Smooth muscle cell (in vitro differentiated cells): ENCODE data around the gene LHFPL6. TPM values are rescaled to one million over a fixed set of nuclear protein-coding genes. Genes with fewer than 3 reads are reported as not detected.

ENCODE experiments used
- DNase-seq: peaks from one replicate; lab custom pipeline; 2025; ENCODE audit not compliant: unreplicated experiment; lab: John Stamatoyannopoulos, UW
- H2AFZ ChIP-seq: fragments of 200-600 bp; sonication (generic); 2 replicates; pipeline ENCODE4 v1.6.0; 2016; ENCODE audit warnings: antibody characterized with exemption, low read depth, mild to moderate bottlenecking
- H3F3A ChIP-seq: fragments of 200-600 bp; sonication (generic); 2 replicates; pipeline ENCODE4 v1.6.0; 2017; ENCODE audit warnings: antibody characterized with exemption, low read depth
- H3K27ac ChIP-seq: fragments of 200-600 bp; sonication (generic); 2 replicates; pipeline ENCODE4 v1.5.1; 2016; ENCODE audit warnings: low read depth, mild to moderate bottlenecking
- H3K27me3 ChIP-seq: fragments of 200-600 bp; sonication (generic); 2 replicates; pipeline ENCODE4 v1.6.1; 2016; ENCODE audit warnings: low read depth, mild to moderate bottlenecking
- H3K36me3 ChIP-seq: fragments of 200-600 bp; sonication (generic); 2 replicates; pipeline ENCODE4 v1.5.1; 2016; ENCODE audit warnings: low read depth
- H3K4me1 ChIP-seq: fragments of 200-600 bp; sonication (generic); 2 replicates; pipeline ENCODE4 v1.5.1; 2016; ENCODE audit warnings: low read depth
- H3K4me2 ChIP-seq: fragments of 200-600 bp; sonication (generic); 2 replicates; pipeline ENCODE4 v1.6.0; 2016; ENCODE audit warnings: mild to moderate bottlenecking
- H3K4me3 ChIP-seq: fragments of 200-600 bp; sonication (generic); 2 replicates; pipeline ENCODE4 v1.5.1; 2016; ENCODE audit warnings: mild to moderate bottlenecking
- H3K79me2 ChIP-seq: fragments of 200-600 bp; sonication (generic); 2 replicates; pipeline ENCODE4 v1.6.0; 2016; ENCODE audit warnings: low read depth, mild to moderate bottlenecking
- H3K9ac ChIP-seq: fragments of 200-600 bp; sonication (generic); 2 replicates; pipeline ENCODE4 v1.6.0; 2016; ENCODE audit warnings: low read depth
- H3K9me3 ChIP-seq: fragments of 200-600 bp; sonication (generic); replicated peaks from 2 replicates; pipeline ENCODE4 v1.5.1; 2016; ENCODE audit warnings: low read depth
- H4K20me1 ChIP-seq: fragments of 200-600 bp; sonication (generic); 2 replicates; pipeline ENCODE4 v1.6.0; 2016; ENCODE audit warnings: low read depth
- CTCF ChIP-seq: fragments of 200-600 bp; sonication (generic); IDR thresholded peaks from 2 replicates; pipeline ENCODE4 v1.5.1; 2017; ENCODE audit warnings: borderline replicate concordance, mild to moderate bottlenecking, antibody characterized with exemption; ENCODE audit not compliant: insufficient read depth, poor library complexity, severe bottlenecking
- WGBS: methylation state at CpG from one replicate; pipeline ENCODE4 v1.1.7; 2016; ENCODE audit warnings: low lambda C conversion rate; 5-methylcytosine and 5-hydroxymethylcytosine counted together
- polyA plus RNA-seq: library from polyadenylated mRNA; unstranded; fragments of >200 nt; fragmentation: Nextera tagmentation; extraction: Ambion mirVana; gene quantifications from 2 replicates; pipeline ENCODE4 v1.2.1, GENCODE V29; 2016
- total RNA-seq: library from RNA; depleted of rRNA; stranded (reverse); fragments of >200 nt; gene quantifications from 2 replicates; pipeline ENCODE4 v1.2.3, GENCODE V29; 2014

Gene LHFPL6
- total and polyA plus RNA-seq, 2 experiments from 2014 or later: 24.7 to 43.6 TPM

GRCh38 chr13:39385621-39386231 lies 217.3 kb downstream of the LHFPL6 start:
- 39% methylated on average over 3 of the region's 3 CpGs for WGBS
- Histone ChIP-seq H3K27ac (no peak overlapping the region), H3K4me1 (peaks cover 20% of the 10 kb centered on the region), H3K4me3 (no peak overlapping the region), H3K36me3 (no peaks in the 10 kb centered on the region), H3K27me3 (no peaks in the 10 kb centered on the region), H3K4me2 (no peak overlapping the region), H3F3A (no peaks in the 10 kb centered on the region), H2AFZ (no peak overlapping the region), H4K20me1 (no peaks in the 10 kb centered on the region), H3K79me2 (no peaks in the 10 kb centered on the region), H3K9me3 (no peaks in the 10 kb centered on the region), H3K9ac (no peak overlapping the region)
- DNase-seq: no peak
- TF ChIP-seq CTCF: no peak

GRCh38 chr13:39385154-39385553 lies 217.8 kb downstream of the LHFPL6 start:
- Histone ChIP-seq H3K9me3 (no peaks in the 10 kb centered on the region), H3F3A (no peaks in the 10 kb centered on the region), H4K20me1 (no peaks in the 10 kb centered on the region), H2AFZ (no peak overlapping the region), H3K4me1 (peaks cover 20% of the 10 kb centered on the region), H3K4me3 (no peak overlapping the region), H3K36me3 (no peaks in the 10 kb centered on the region), H3K27me3 (no peaks in the 10 kb centered on the region), H3K27ac (no peak overlapping the region), H3K9ac (no peak overlapping the region), H3K4me2 (no peak overlapping the region), H3K79me2 (no peaks in the 10 kb centered on the region)
- no peak for TF ChIP-seq CTCF
- 63% methylated on average over 4 of the region's 4 CpGs for WGBS
- no peak for DNase-seq

DNA sequence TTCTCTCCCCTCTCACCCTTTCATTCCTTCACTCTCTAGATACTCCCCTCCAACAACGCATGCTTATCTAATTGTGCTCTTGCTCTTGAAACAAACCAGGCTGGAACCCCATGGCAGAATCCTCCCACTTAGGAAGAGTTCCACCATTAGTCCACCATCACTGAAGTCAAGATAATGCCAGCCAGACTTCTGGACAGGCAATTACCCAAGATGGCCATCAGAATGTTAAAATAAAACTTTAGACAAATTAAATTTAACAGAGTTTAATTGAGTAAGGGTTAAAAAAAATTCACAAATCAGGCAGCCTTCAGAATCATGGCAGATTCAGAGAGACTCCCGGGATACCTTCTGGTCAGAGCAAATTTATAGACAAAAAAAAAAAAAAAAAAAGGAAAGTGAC lies 221.5 kb downstream of the LHFPL6 start:
- no peak overlapping the region for H3K27ac ChIP-seq
- peaks cover 20% of the 10 kb centered on the region for H3K4me1 ChIP-seq
- H3K79me2 ChIP-seq: no peaks in the 10 kb centered on the region
- no peak for DNase-seq
- H4K20me1 ChIP-seq: no peaks in the 10 kb centered on the region
- no peaks in the 10 kb centered on the region for H3K27me3 ChIP-seq
- no peaks in the 10 kb centered on the region for H3F3A ChIP-seq
- no peak overlapping the region for H3K4me3 ChIP-seq
- no peaks in the 10 kb centered on the region for H3K9me3 ChIP-seq
- H2AFZ ChIP-seq: no peak overlapping the region
- no peak overlapping the region for H3K4me2 ChIP-seq
- no peaks in the 10 kb centered on the region for H3K36me3 ChIP-seq
- no peak for TF ChIP-seq CTCF
- 91% methylated on average over 2 of the region's 2 CpGs for WGBS
- H3K9ac ChIP-seq: no peak overlapping the region
